Measurements from ENCODE around the gene RNASE12.
A peak's percentile ranks its signal among the peaks of the same experiment; 100 is the strongest.

RNASE12 gene

DNA sequence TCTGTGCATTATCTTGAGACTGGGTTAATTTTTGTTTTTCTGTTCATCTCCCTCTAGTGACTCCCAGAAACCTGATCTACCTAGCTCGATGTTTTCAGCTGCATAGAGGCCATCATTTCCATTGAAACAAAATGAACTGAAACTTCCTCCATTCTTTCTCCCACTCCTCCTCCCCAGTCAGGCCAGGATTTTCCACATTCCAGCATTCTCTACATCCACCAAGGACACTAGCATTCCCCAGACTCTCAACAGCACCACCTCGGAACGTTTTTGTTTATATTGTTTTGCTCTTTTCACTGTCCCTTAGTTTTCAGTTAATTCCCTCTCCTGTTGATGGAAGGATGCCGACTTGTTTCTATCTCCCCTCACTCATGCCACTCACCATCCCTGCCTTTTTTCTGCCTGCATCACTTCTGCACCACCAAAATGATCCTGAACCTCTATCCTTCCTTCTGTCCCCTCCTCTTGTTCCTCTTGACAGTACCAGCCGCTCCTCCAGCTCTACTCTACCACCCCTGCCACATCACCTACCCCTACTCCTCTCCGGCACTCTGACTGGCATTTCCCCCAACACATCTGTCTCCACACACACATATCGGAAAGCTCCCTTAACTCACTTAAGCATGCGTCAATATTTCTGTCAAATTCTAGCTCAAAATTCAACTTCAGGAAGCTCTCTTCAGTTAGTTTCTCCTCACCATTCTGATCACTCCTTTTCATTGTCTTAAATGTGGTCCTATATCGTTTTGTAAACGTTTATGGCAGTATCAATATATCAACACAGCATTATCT is 37.1 kb upstream of the RNASE12 start:
- H3K4me3 ChIP-seq (ENCODE audit: low read depth, low read length): no peak overlapping the region
- TF ChIP-seq, protein P1, sequence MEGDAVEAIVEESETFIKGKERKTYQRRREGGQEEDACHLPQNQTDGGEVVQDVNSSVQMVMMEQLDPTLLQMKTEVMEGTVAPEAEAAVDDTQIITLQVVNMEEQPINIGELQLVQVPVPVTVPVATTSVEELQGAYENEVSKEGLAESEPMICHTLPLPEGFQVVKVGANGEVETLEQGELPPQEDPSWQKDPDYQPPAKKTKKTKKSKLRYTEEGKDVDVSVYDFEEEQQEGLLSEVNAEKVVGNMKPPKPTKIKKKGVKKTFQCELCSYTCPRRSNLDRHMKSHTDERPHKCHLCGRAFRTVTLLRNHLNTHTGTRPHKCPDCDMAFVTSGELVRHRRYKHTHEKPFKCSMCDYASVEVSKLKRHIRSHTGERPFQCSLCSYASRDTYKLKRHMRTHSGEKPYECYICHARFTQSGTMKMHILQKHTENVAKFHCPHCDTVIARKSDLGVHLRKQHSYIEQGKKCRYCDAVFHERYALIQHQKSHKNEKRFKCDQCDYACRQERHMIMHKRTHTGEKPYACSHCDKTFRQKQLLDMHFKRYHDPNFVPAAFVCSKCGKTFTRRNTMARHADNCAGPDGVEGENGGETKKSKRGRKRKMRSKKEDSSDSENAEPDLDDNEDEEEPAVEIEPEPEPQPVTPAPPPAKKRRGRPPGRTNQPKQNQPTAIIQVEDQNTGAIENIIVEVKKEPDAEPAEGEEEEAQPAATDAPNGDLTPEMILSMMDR (IDR thresholded peaks at IDR 0.05; ENCODE audit: control insufficient read depth, extremely low read depth, insufficient read depth): no peak
- DNase-seq (ENCODE audit: low read depth): no peak

DNA sequence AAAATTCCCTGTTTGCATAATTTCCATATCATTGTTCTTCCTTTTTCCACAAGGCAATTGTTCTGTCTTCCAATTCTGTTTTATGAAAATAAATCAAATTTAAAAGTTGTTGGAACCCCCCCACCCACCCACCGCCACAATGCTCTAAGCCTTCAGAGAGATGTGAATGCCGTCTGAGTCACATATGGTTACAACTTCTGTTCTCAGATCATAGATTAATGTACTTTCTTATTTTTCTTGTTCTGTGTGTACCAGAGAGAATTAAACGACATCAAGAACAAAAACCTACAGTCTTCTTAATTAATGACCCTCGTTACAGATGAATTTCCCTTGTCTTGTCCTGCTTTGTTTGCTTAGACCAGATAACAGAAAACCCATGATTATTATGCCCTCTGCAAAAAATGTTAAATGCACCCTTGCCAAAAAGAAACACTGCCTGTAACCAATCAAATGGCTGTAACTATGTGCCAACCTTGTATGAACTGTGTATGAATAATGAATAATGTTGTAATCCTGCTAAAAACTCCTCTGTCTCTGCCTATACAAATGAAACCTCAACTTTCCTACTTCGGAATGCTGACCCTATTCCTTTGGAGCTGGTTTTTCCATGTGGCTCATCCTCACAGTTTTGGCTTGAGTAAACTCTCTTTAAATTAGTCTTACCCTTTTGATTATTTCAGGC is 36.3 kb upstream of the RNASE12 start:
- TF ChIP-seq, protein P1 (IDR thresholded peaks at IDR 0.05; ENCODE audit: control insufficient read depth, extremely low read depth, insufficient read depth): no peak
- no peak for DNase-seq (ENCODE audit: low read depth)
- H3K4me3 ChIP-seq (ENCODE audit: low read depth, low read length): no peak overlapping the region

DNA sequence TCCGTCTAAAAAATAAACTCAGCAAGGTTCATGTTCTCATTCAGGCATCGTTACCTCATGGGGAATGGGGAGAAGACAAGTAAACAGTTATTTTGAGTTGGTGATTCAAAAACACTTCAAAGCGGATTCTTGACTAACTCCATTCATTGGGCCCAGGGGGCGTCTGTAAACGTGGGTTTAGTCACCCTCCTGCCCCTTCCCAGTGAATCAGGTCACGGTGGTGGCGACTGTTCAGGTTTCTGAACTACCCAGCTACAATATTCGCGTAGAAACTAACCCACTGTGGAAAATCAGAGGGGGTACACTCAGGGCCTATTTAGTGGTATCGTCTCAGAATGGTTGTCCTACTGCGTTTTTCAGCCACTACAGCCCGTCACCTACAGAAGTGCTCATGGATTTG is 35.1 kb upstream of the RNASE12 start:
- DNase-seq (ENCODE audit: low read depth): no peak
- TF ChIP-seq, protein P1 (IDR thresholded peaks at IDR 0.05; ENCODE audit: control insufficient read depth, extremely low read depth, insufficient read depth): no peak
- no peak overlapping the region for H3K4me3 ChIP-seq (ENCODE audit: low read depth, low read length)

DNA sequence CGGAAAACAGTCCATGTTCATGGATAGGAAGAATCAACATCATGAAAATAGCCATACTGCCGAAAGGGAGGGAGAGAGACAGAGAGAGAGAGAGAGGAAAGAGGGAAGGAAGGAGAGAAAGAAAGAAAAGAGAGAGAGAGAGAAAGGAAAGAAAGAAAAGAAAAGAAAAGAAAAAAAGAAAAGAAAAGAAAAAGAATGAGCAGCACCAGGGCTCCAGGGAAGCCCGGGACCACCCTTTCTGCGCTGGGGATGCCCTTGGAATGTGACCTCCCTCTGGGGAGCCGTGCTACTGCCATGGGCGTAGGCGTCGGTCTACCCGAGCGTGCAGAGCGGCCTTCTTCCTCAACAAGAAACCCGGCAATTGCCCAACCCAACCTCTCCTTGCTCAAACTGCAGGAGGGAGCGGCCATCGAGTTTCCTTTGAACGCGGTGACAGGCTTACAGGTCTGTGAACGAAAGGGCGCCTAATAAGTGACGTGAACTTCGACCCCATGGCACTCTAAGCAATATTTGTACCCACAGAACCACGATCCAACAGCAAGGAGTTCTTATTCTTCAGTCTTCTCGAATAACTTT is 33.4 kb upstream of the RNASE12 start:
- peak overlapping the region; percentile 17; the same call in 1 of the 2 replicates for H3K4me3 ChIP-seq (ENCODE audit: low read depth, low read length)
- DNase-seq (ENCODE audit: low read depth): no peak
- TF ChIP-seq, protein P1 (IDR thresholded peaks at IDR 0.05; ENCODE audit: control insufficient read depth, extremely low read depth, insufficient read depth): no peak

DNA sequence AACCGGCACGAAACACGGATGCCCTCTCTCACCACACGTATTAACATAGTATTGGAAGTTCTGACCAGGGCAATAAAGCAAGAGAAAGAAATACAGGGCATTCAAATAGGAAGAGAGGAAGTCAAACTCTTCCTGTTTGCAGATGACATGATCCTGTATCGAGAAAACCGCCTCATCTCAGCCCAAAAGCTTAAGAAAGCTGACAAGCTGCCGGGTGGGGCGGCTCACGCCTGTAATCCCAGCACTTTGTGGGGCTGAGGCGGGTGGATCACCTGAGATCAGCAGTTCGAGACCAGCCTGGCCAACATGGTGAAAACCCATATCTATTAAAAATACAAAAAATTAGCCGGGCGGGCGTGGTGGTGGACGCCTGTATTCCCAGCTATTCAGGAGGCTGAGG is 32.6 kb upstream of the RNASE12 start:
- H3K4me3 ChIP-seq (ENCODE audit: low read depth, low read length): no peak overlapping the region
- DNase-seq (ENCODE audit: low read depth): no peak
- TF ChIP-seq, protein P1 (IDR thresholded peaks at IDR 0.05; ENCODE audit: control insufficient read depth, extremely low read depth, insufficient read depth): no peak

DNA sequence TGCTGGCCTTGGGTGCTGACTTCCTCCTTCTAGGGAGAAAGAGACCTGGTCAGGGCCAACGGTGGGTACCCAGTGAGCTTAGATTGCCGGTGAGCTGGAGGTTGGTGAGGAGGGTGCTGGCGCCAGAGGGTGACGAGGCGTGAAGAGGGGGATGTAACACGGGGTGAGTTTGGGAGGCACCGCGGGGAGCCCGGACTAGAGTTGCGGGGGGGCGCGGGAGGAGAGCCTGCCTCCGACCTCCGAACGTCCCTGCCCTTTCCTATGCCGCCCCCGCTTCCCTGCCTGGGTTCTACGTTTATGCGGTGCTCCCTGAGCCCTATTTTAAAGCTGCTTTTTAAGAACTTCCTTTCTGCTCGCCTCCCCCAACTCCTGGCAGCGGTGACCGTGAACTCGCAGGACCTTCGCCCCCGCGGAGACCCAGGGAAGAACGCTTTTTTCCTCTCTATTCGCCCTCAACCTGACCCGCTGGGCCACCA is 31.7 kb upstream of the RNASE12 start:
- TF ChIP-seq, protein P1 (IDR thresholded peaks at IDR 0.05; ENCODE audit: control insufficient read depth, extremely low read depth, insufficient read depth): no peak
- no peak for DNase-seq (ENCODE audit: low read depth)
- no peak overlapping the region for H3K4me3 ChIP-seq (ENCODE audit: low read depth, low read length)

Measured in LNCaP clone FGC (cell line).